Mucosa of stomach (tissue), 1 donor: Measurements from ENCODE around the gene IFNA17.
"Not testable (repeated sequence)": the region's sequence is repeated elsewhere in the genome, so short reads cannot be mapped to it uniquely, and the experiment has no call there.

Experiments used
- H3K27me3 ChIP-seq: one replicate; pipeline ENCODE4 v1.7.0; 2013; ENCODE audit warnings: mild to moderate bottlenecking, low read length; ENCODE audit not compliant: control insufficient read depth, insufficient read depth
- H3K36me3 ChIP-seq: one replicate; pipeline ENCODE4 v1.7.0; 2013; ENCODE audit warnings: low read length; ENCODE audit not compliant: control insufficient read depth, insufficient read depth
- H3K4me1 ChIP-seq: one replicate; pipeline ENCODE4 v1.7.0; 2013; ENCODE audit warnings: mild to moderate bottlenecking, low read length; ENCODE audit not compliant: control insufficient read depth, insufficient read depth
- H3K4me3 ChIP-seq: one replicate; pipeline ENCODE4 v1.7.0; 2013; ENCODE audit warnings: low read length
- H3K9ac ChIP-seq: one replicate; pipeline ENCODE4 v1.7.0; 2013; ENCODE audit warnings: mild to moderate bottlenecking, low read length, moderate library complexity
- H3K9me3 ChIP-seq: one replicate; pipeline ENCODE4 v1.7.0; 2013; ENCODE audit warnings: mild to moderate bottlenecking, low read length, moderate library complexity; ENCODE audit not compliant: control insufficient read depth
- donor health status: Pancreatic carcinoma.

Gene IFNA17

DNA sequence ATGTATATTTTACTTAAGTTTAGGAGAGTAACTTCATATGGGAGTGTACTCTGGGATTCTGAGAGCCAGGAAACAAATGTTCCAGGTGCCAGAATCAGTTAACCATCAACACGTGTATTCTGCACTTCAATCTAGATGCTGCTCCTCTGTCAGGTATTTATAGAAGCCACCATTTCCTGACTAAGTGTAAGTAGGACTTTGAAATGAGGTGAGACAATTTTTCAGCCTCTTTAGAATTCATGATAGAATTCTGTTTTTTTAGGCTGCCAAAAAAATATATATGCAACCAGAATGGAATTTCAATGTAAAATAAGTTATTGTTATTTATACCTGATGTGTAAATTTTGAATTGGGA, 8.3 kb upstream of the IFNA17 start:
- H3K4me3 ChIP-seq, H3K27me3 ChIP-seq, H3K36me3 ChIP-seq, H3K9ac ChIP-seq, H3K9me3 ChIP-seq, H3K4me1 ChIP-seq: not testable (repeated sequence)

DNA sequence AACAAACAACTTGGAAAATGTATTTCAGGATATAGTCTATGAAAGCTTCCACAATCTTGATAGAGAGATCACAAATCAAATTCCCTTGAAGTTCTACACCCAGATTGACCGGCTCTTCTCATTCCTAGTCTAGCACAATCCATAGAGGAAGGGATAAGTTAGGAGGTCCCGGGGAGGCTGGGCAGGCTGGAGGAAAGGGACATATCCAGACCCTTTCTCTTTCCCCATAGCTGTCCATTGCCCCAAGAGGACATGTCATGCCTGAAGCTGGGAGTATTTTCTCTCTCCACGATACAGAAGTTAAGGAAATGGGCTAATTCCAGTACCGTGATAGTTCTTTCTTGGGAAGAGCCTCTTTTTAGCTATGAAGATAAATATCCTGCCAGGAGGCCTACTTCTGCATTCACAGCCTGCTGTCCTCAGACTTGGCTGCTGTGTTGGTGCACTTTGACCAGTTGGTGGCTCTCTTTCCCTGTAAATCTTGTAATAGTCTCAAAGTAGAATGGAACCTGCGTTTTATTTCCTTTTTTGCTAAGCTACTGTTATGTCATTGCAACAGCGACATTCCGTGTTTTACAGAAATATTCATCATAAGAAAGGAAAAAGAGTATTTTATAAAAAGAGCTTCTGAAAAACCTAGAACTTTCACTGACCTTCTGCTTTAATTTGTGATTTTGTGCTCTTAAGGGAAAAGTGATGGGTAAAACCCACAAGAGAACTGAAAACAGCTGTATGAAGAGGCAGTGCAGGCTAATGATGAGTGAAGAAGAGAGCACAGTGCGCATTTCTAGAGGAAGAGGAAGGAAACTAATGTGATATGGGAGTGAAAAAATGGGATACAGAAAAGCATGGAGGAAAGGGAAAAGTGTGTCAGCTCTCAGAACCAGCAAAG, 7.7 kb upstream of the IFNA17 start:
- H3K9me3 ChIP-seq, H3K36me3 ChIP-seq, H3K4me1 ChIP-seq, H3K4me3 ChIP-seq, H3K27me3 ChIP-seq, H3K9ac ChIP-seq: not testable (repeated sequence)

DNA sequence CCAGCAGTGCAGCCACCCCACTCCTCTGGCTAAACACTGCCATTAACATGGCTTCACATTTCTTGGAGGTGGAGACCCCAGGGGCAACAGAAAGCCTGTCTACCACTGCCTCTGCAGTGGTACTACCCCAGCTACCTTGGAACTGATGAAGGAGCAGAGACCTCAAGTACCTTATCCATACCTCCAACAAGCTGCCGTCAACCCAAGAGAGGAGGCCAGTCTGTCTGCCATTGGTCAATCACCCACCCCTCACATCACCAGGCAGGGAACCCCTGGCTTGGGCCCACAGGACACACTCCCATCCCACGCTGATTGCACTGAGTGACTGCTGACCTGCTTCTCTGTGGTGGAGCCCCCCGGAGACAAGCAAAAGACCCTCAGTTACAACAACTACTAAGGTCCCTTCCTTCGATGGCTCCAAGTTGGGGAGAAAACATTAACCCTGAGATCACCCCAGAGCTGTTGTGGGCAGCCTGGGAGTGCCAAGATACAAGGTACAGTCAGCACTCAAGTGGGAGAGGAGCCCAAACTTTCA, 6.2 kb upstream of the IFNA17 start:
- no peak overlapping the region for H3K4me3 ChIP-seq
- no peaks in the 10 kb centered on the region for H3K27me3 ChIP-seq
- no peaks in the 10 kb centered on the region for H3K4me1 ChIP-seq

DNA sequence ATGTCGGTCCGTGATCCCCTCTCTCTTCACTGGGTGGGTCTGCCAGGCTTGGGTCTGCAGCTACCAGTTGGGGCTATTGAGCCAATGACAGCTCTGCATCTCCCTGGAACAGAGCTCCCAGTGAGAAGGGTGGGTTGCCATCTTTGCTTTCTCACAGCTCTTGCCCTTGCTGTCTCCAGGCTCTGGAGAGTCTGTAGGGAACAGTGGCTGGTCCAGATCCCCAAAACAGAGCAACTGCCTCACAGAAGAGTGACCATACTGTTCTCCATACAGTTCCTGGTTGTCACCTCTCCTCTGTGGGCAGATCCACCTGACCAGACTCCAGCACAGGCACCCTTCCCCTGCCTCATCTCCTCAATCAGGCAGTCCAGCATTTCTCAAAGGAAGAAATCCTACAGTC, 5.2 kb upstream of the IFNA17 start:
- no peak overlapping the region for H3K4me3 ChIP-seq
- no peaks in the 10 kb centered on the region for H3K36me3 ChIP-seq
- no peaks in the 10 kb centered on the region for H3K9me3 ChIP-seq
- no peak overlapping the region for H3K9ac ChIP-seq
- no peaks in the 10 kb centered on the region for H3K4me1 ChIP-seq
- no peaks in the 10 kb centered on the region for H3K27me3 ChIP-seq

More for the DNA sequence above, 6.2 kb upstream of the IFNA17 start:
- Histone ChIP-seq H3K9ac (no peak overlapping the region), H3K9me3 (no peaks in the 10 kb centered on the region), H3K36me3 (no peaks in the 10 kb centered on the region)

DNA sequence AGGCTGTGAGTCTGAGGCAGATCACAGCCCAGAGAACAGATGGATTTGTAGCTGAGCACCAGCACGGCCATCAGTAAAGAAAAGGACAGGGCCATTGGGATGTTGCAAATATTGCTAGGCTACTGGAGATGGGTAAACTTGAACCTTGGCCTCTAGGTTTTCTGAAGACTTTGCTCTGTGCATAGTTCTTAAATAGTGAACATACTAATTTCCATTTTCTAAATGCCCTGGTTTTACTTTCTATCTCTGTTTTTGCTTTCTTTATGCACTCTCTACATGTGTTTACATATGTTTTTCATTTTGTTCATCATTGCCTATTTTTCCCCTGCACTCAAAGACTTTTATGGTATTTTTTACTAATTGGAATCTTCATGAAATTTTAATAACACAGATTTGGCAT, 10.8 kb downstream of the IFNA17 start, which contains the start of gene IFNA16:
Gene IFNA16, minus strand, starts transcription at position 101 of the 400 bp plus-strand sequence. Its CDS starts 6 bp downstream, at position 95.
- not testable (repeated sequence) for H3K36me3 ChIP-seq, H3K4me3 ChIP-seq, H3K27me3 ChIP-seq, H3K4me1 ChIP-seq, H3K9ac ChIP-seq, H3K9me3 ChIP-seq

DNA sequence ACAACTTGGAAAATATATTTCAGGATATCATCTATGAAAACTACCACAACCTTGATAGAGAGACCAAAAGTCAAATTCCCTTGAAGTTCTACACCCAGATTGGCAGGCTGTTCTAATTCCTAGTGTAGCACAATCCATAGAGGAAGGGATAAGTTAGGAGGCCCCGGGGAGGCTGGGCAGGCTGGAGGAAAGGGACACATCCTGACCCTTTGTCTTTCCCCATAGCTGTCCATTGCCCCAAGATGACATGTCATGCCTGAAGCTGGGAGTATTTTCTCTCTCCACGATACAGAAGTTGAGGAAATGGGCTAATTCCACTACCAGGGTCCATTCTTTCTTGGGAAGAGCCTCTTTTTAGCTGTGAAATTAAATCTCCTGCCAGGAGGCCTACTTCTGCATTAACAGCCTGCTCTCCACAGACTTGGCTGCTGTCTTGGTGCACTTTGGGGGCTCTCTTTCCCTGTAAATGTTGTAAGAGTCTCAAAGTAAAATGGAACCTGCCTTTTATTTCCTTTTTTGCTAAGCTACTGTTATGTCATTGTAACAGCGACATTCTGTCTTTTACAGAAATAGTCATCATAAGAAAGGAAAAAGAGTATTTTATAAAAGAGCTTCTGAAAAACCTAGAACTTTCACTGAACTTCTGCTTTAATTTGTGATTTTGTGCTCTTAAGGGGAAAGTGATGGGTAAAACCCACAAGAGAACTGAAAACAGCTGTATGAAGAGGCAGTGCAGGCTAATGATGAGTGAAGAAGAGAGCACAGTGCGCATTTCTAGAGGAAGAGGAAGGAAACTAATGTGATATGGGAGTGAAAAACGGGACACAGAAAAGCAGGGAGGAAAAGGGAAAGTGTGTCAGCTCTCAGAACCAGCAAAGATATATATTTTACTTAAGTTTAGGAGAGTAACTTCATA, 14.4 kb downstream of the IFNA17 start:
- H3K9ac ChIP-seq, H3K36me3 ChIP-seq, H3K27me3 ChIP-seq, H3K9me3 ChIP-seq, H3K4me3 ChIP-seq, H3K4me1 ChIP-seq: not testable (repeated sequence)

DNA sequence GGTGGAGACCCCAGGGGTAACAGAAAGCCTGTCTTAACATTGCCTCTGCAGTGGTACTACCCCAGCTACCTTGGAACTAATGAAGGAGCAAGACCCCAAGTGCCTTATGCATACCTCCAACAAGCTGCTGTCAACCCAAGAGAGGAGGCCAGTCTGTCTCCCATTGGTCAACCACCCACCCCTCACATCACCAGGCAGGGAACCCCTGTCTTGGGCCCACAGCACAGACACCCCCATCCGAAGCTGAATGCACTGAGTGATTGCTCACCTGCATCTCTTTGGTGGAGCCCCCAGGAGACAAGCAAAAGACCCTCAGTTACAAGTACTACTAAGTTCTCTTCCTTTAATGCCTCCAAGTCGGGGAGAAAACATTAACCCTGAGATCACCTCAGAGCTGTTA, 15.9 kb downstream of the IFNA17 start:
- not testable (repeated sequence) for H3K4me3 ChIP-seq, H3K9me3 ChIP-seq, H3K9ac ChIP-seq, H3K4me1 ChIP-seq, H3K36me3 ChIP-seq, H3K27me3 ChIP-seq

DNA sequence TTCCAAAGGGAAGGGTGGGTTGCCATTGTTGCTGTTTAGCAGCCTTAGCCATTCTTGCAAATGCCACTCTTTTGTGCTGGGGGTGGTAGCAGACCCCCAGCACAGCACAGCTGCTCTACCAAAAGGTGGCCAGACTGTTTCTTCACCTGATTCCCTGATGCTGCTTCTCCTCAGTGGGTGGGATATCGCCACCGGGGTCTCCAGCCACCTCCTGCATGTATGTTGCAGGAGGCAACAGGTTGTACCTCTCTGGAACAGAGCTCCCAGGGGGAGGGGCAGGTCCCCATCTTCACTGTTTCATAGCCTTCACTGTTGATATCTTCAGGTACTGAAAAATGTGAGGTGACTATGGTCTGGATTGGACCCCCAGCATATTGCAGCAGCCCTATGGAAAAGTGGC, 17.2 kb downstream of the IFNA17 start:
- not testable (repeated sequence) for H3K9ac ChIP-seq, H3K4me1 ChIP-seq, H3K36me3 ChIP-seq, H3K4me3 ChIP-seq, H3K27me3 ChIP-seq, H3K9me3 ChIP-seq

DNA sequence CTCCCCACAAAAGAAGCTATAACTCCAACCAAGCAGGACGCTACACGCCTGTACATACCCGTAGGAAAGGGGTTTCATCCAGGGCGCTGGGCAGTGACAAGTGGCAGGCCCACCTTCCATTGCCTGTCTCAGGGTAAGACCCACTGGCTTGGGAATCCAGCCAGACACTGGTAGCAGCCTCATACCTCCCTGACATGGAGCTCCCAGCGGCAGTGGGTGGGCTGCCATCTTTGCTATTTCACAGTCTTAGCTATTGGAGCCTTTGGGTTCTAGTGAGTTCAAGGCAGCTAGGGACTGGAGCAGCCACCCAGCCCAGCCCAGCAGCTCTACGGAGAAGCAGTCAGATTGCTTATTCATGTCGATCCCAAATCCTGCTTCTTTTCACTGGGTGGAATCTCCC, 17.7 kb downstream of the IFNA17 start:
- Histone ChIP-seq H3K9me3 (no peaks in the 10 kb centered on the region), H3K27me3 (no peaks in the 10 kb centered on the region), H3K9ac (no peak overlapping the region), H3K36me3 (no peaks in the 10 kb centered on the region), H3K4me3 (no peak overlapping the region), H3K4me1 (no peaks in the 10 kb centered on the region)

DNA sequence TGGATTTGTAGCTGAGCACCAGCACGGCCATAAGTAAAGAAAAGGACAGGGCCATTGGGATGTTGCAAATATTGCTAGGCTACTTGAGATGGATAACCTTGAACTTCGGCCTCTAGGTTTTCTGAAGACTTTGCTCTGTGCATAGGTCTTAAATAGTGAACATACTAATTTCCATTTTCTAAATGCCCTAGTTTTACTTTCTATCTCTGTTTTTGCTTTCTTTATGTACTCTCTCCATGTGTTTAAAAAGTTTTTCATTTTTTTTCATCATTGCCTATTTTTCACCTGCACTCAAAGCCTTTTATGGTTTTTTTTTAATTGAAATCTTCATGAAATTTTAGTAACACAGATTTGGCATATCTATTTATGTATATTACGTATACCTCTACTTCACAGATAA, 21.0 kb downstream of the IFNA17 start, which contains the start of gene IFNA10:
Gene IFNA10, minus strand, starts transcription at position 101 of the 400 bp plus-strand sequence. Its CDS starts 46 bp downstream, at position 55.
- not testable (repeated sequence) for H3K9me3 ChIP-seq, H3K36me3 ChIP-seq, H3K9ac ChIP-seq, H3K27me3 ChIP-seq, H3K4me1 ChIP-seq, H3K4me3 ChIP-seq

DNA sequence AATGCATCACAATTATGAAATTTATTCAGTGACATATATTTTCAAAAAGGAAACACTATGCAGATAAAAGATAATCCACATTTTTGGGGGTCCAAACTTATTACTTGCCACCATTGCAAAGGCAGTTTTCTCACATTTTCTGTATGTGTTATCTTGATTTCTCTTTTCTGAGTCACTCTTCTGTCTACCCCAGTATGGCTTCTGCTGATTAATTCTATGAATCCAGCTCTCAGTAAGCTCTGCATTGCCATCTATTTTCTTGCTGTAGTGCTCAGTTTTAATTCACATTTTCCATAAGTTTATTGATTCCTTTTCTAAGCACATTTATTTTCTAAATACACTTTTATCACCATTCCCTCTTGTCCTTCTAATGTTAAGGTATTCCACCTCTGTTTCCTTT, 22.8 kb downstream of the IFNA17 start:
- Histone ChIP-seq H3K4me3 (no peak overlapping the region), H3K4me1 (no peaks in the 10 kb centered on the region), H3K27me3 (no peaks in the 10 kb centered on the region), H3K9ac (no peak overlapping the region), H3K36me3 (no peaks in the 10 kb centered on the region), H3K9me3 (no peaks in the 10 kb centered on the region)

DNA sequence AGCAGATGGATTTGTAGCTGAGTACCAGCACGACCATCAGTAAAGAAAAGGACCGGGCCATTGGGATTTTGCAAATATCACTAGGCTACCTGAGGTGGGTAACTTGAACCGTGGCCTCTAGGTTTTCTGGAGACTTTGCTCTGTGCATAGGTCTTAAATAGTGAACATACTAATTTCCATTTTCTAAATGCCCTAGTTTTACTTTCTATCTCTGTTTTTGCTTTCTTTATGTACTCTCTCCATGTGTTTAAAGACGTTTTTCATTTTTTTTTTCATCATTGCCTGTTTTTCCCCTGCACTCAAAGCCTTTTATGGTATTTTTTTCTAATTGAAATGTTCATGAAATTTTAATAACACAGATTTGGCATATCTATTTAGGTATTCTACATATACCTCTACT, 25.9 kb downstream of the IFNA17 start, which contains the start of gene IFNA7:
Gene IFNA7, minus strand, starts transcription at position 101 of the 400 bp plus-strand sequence. Its CDS starts 40 bp downstream, at position 61.
- H3K9me3 ChIP-seq, H3K4me1 ChIP-seq, H3K36me3 ChIP-seq, H3K27me3 ChIP-seq, H3K9ac ChIP-seq, H3K4me3 ChIP-seq: not testable (repeated sequence)
